Mammary epithelial cell (primary cell): ENCODE data around the gene GFRA1.

Experiments
- CTCF ChIP-seq, 2 donors: IDR thresholded peaks in 1 of 2; conservative IDR thresholded peaks in 1 of 2; 2 replicates each; pipeline ENCODE4 v1.5.1; 2011 to 2012; ENCODE audit warnings: inconsistent platforms in 2 of 2, low read length in 2 of 2, mild to moderate bottlenecking in 2 of 2, control low read depth in 1 of 2, low read depth in 1 of 2; ENCODE audit not compliant: insufficient read depth in 1 of 2; ENCODE audit errors: extremely low read depth in 1 of 2
- EZH2 ChIP-seq: IDR thresholded peaks from 2 replicates; pipeline ENCODE4 v1.6.1; 2012; ENCODE audit warnings: low read length, inconsistent platforms, borderline replicate concordance

DNA sequence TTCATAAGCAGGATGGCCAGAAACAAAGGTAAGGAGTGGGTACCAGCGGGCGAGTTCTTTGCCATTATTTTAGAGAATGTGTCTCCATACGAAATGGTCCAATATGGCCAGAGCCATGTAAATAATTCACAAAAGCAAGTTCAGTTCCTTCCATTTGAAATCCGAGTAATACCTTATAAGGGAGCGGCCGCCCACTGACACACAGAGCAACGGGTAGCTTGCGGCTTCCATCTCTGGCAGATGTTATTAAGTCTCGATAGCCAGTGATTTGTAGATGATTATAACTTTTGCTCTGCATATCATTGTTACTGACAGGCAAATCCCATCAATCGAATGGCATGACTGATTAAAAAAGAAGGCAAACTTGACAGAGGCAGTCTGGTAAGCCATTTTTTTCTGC is 63.2 kb downstream of the GFRA1 start:
- TF ChIP-seq CTCF (conservative IDR thresholded peaks at IDR 0.05 in 1 of 2, IDR thresholded peaks at IDR 0.05 in 1 of 2; ENCODE audit: extremely low read depth in 1 of 2, insufficient read depth in 1 of 2, low read depth in 1 of 2, low read length in 2 of 2) = no peak
- TF ChIP-seq EZH2 = no peak
